Mesenchymal stem cell (in vitro differentiated cells and primary cell): Measurements from ENCODE around the gene SNX17.

Experiments
- DNase-seq: peaks from one replicate; pipeline ENCODE4 v3.0.0-alpha.2; 2013
- H2AFZ ChIP-seq: one replicate; pipeline ENCODE4 v1.6.1; 2013; ENCODE audit warnings: low read depth, mild to moderate bottlenecking, control low read depth, inconsistent platforms, low read length, moderate library complexity
- H2AK5ac ChIP-seq: 2 replicates; pipeline ENCODE4 v1.6.1; 2013; ENCODE audit warnings: low read length, moderate library complexity, mild to moderate bottlenecking, inconsistent platforms; ENCODE audit not compliant: severe bottlenecking
- H2BK120ac ChIP-seq: one replicate; pipeline ENCODE4 v1.6.1; 2013; ENCODE audit warnings: low read depth, mild to moderate bottlenecking, inconsistent platforms, low read length, moderate library complexity
- H2BK12ac ChIP-seq, 2 experiments: one replicate each; pipeline ENCODE4 v1.6.1; 2013; ENCODE audit warnings: inconsistent platforms in 2 of 2, low read length in 2 of 2, mild to moderate bottlenecking in 2 of 2, moderate library complexity in 2 of 2, control low read depth in 1 of 2
- H2BK15ac ChIP-seq: one replicate; pipeline ENCODE4 v1.6.1; 2013; ENCODE audit warnings: mild to moderate bottlenecking, low read depth, inconsistent platforms; ENCODE audit not compliant: poor library complexity, severe bottlenecking
- H2BK5ac ChIP-seq: 2 replicates; pipeline ENCODE4 v1.6.1; 2013; ENCODE audit warnings: low read depth, mild to moderate bottlenecking, low read length, control low read depth, inconsistent platforms; ENCODE audit not compliant: poor library complexity, severe bottlenecking
- H3K14ac ChIP-seq, 2 experiments: one replicate each; pipeline ENCODE4 v1.6.1; 2013; ENCODE audit warnings: inconsistent platforms in 2 of 2, low read length in 2 of 2, control low read depth in 1 of 2, mild to moderate bottlenecking in 1 of 2, moderate library complexity in 1 of 2
- H3K18ac ChIP-seq, 2 experiments: one replicate each; pipeline ENCODE4 v1.6.1; 2013; ENCODE audit warnings: inconsistent platforms in 2 of 2, low read length in 2 of 2, control low read depth in 1 of 2, low read depth in 1 of 2, mild to moderate bottlenecking in 1 of 2
- H3K23ac ChIP-seq, 2 experiments: one replicate each; pipeline ENCODE4 v1.6.1; 2013; ENCODE audit warnings: inconsistent platforms in 2 of 2, low read length in 2 of 2, mild to moderate bottlenecking in 2 of 2, moderate library complexity in 2 of 2, control low read depth in 1 of 2
- H3K27ac ChIP-seq: 2 replicates; pipeline ENCODE4 v1.5.1; 2013; ENCODE audit warnings: mild to moderate bottlenecking, moderate library complexity, low read length, control low read depth, inconsistent platforms; ENCODE audit not compliant: poor library complexity, severe bottlenecking
- H3K27me3 ChIP-seq, 2 experiments: 2 replicates each; pipeline versions ENCODE4 v1.6.1 to v1.7.0; 2013; ENCODE audit warnings: low read length in 2 of 2, mild to moderate bottlenecking in 2 of 2, moderate library complexity in 2 of 2, control low read depth in 1 of 2, inconsistent platforms in 1 of 2; ENCODE audit not compliant: control insufficient read depth in 1 of 2, insufficient read depth in 1 of 2
- H3K36me3 ChIP-seq, 2 experiments: 2 replicates each; pipeline versions ENCODE4 v1.6.1 to v1.7.0; 2013; ENCODE audit warnings: low read length in 2 of 2, control low read depth in 1 of 2, inconsistent platforms in 1 of 2, low read depth in 1 of 2, mild to moderate bottlenecking in 1 of 2; ENCODE audit not compliant: insufficient read depth in 2 of 2, control insufficient read depth in 1 of 2
- H3K4ac ChIP-seq, 2 experiments: one replicate each; pipeline ENCODE4 v1.6.1; 2013; ENCODE audit warnings: inconsistent platforms in 2 of 2, low read length in 2 of 2, mild to moderate bottlenecking in 2 of 2, moderate library complexity in 2 of 2, control low read depth in 1 of 2, low read depth in 1 of 2
- H3K4me1 ChIP-seq: 2 replicates; pipeline ENCODE4 v1.6.1; 2013; ENCODE audit warnings: low read depth, low read length, control low read depth; ENCODE audit not compliant: control insufficient read depth, insufficient read depth
- H3K4me2 ChIP-seq: 2 replicates; pipeline ENCODE4 v1.6.1; 2013; ENCODE audit warnings: low read length, mild to moderate bottlenecking, inconsistent platforms; ENCODE audit not compliant: poor library complexity, severe bottlenecking
- H3K4me3 ChIP-seq, 2 experiments: 2 replicates each; pipeline versions ENCODE4 v1.5.1 to v1.7.0; 2013; ENCODE audit warnings: low read length in 2 of 2, mild to moderate bottlenecking in 2 of 2, control low read depth in 1 of 2, low read depth in 1 of 2; ENCODE audit not compliant: insufficient read depth in 1 of 2
- H3K79me1 ChIP-seq: replicated peaks from 2 replicates; pipeline ENCODE4 v1.6.1; 2013; ENCODE audit warnings: mild to moderate bottlenecking, control low read depth, low read length, inconsistent platforms; ENCODE audit not compliant: poor library complexity, severe bottlenecking
- H3K9ac ChIP-seq: 2 replicates; pipeline ENCODE4 v1.7.0; 2013; ENCODE audit warnings: mild to moderate bottlenecking, low read length, moderate library complexity
- H3K9me3 ChIP-seq: 2 replicates; pipeline ENCODE4 v1.7.0; 2013; ENCODE audit warnings: mild to moderate bottlenecking, low read length; ENCODE audit not compliant: control insufficient read depth
- H4K8ac ChIP-seq: one replicate; pipeline ENCODE4 v1.6.1; 2013; ENCODE audit warnings: inconsistent platforms, mild to moderate bottlenecking, low read length, moderate library complexity
- H4K91ac ChIP-seq: one replicate; pipeline ENCODE4 v1.6.1; 2013; ENCODE audit warnings: mild to moderate bottlenecking, low read length, inconsistent platforms
- WGBS: methylation state at CpG from one replicate; pipeline ENCODE4 v1.1.7; 2013; ENCODE audit warnings: mixed read lengths; 5-methylcytosine and 5-hydroxymethylcytosine counted together

SNX17 gene

GRCh38 chr2:27378096-27378808, 7.8 kb downstream of the SNX17 start:
- WGBS = 94% methylated on average over 29 of the region's 29 CpGs
- Histone ChIP-seq H3K18ac (no peak overlapping the region), H2AFZ (no peak overlapping the region), H3K4me3 (no peak overlapping the region), H3K79me1 (peaks cover 28% of the 10 kb centered on the region), H3K9ac (peak overlapping the region; percentile 17), H3K27ac (no peak overlapping the region), H3K9me3 (no peaks in the 10 kb centered on the region), H3K36me3 (peaks cover 74% of the 10 kb centered on the region in 2 experiments), H2BK5ac (no peak overlapping the region), H3K14ac (no peak overlapping the region), H4K8ac (no peak overlapping the region), H3K4me2 (no peak overlapping the region), H2AK5ac (no peak overlapping the region), H3K23ac (no peak overlapping the region), H2BK15ac (no peak overlapping the region), H4K91ac (peak overlapping the region; percentile 71), H3K4me1 (peaks cover 23% of the 10 kb centered on the region), H3K27me3 (no peaks in the 10 kb centered on the region), H2BK120ac (no peak overlapping the region), H3K4ac (no peak overlapping the region), H2BK12ac (no peak overlapping the region)
- no peak for DNase-seq

DNA sequence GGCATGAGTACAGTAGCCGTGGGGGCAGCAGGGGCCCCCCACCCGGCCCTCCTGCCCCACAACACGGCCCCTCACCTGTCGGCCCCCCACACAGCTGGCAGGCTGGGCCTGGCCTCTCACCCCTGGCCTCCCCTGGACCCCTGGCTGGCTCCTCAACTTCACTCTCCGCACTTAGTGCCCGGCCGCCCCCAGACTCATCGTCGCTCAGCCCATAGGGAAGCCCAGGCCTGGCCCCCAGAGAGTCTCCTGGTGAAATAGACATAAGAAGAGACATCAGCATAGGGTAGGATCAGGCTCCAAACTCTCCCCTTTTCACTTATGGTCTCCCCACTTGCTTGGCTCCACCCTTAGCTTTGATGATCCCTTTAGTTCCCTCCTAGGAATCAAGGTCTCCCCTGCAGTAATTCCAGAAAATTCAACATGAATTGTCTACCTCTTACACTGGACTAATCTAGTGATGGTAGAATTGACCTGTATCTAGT, 8.4 kb downstream of the SNX17 start:
- Histone ChIP-seq H2AFZ (no peak overlapping the region), H4K8ac (no peak overlapping the region), H3K27me3 (no peaks in the 10 kb centered on the region), H3K9me3 (no peaks in the 10 kb centered on the region), H2BK12ac (no peak overlapping the region), H3K9ac (peak overlapping the region; percentile 99), H3K79me1 (peaks cover 25% of the 10 kb centered on the region), H2BK120ac (no peak overlapping the region), H3K18ac (no peak overlapping the region), H3K23ac (no peak overlapping the region), H3K4me1 (peaks cover 21% of the 10 kb centered on the region), H2BK5ac (no peak overlapping the region), H3K4me3 (peak overlapping the region in 1 of 2 experiments; percentile 95), H3K14ac (no peak overlapping the region), H3K4ac (no peak overlapping the region), H4K91ac (peak overlapping the region; percentile 71), H3K27ac (peak overlapping the region; percentile 11), H3K36me3 (peaks cover 72 to 74% of the 10 kb centered on the region in 2 experiments), H2BK15ac (no peak overlapping the region), H3K4me2 (no peak overlapping the region), H2AK5ac (no peak overlapping the region)
- no peak for DNase-seq
- WGBS = 93% methylated on average over 9 of the region's 9 CpGs

GRCh38 chr2:27379383-27379835, 9.0 kb downstream of the SNX17 start:
- H3K14ac ChIP-seq = no peak overlapping the region
- no peak overlapping the region for H2BK15ac ChIP-seq
- H3K36me3 ChIP-seq = peaks cover 71 to 74% of the 10 kb centered on the region in 2 experiments
- peak overlapping the region; percentile 67 for H3K27ac ChIP-seq
- no peak overlapping the region for H2AK5ac ChIP-seq
- H3K4me3 ChIP-seq = peak overlapping the region in 1 of 2 experiments; percentile 95
- no peak for DNase-seq
- no peak overlapping the region for H2AFZ ChIP-seq
- no peak overlapping the region for H2BK12ac ChIP-seq
- H2BK120ac ChIP-seq = no peak overlapping the region
- H3K27me3 ChIP-seq = no peaks in the 10 kb centered on the region
- H3K9me3 ChIP-seq = no peaks in the 10 kb centered on the region
- no peak overlapping the region for H2BK5ac ChIP-seq
- H3K9ac ChIP-seq = peak overlapping the region; percentile 99
- H3K4me1 ChIP-seq = peaks cover 21% of the 10 kb centered on the region
- no peak overlapping the region for H4K8ac ChIP-seq
- H4K91ac ChIP-seq = no peak overlapping the region
- WGBS = no CpG with 5 or more reads among the region's 2 CpGs
- H3K4ac ChIP-seq = peak overlapping the region in 1 of 2 experiments; percentile 70
- peak overlapping the region; percentile 77 for H3K4me2 ChIP-seq
- H3K79me1 ChIP-seq = peaks cover 21% of the 10 kb centered on the region
- no peak overlapping the region for H3K23ac ChIP-seq
- no peak overlapping the region for H3K18ac ChIP-seq

- Histone ChIP-seq H2BK12ac (no peak overlapping the region), H4K91ac (peak overlapping the region; percentile 77), H3K4me3 (peak overlapping the region; percentile 76 to 95), H2BK15ac (peak overlapping the region; percentile 61), H3K4ac (peak overlapping the region; percentile 33 to 70), H3K9me3 (no peaks in the 10 kb centered on the region), H3K14ac (peak overlapping the region in 1 of 2 experiments; percentile 64), H2AK5ac (peak overlapping the region; percentile 43), H3K4me1 (peaks cover 21% of the 10 kb centered on the region), H3K27ac (peak overlapping the region; percentile 67), H3K4me2 (peak overlapping the region; percentile 77), H3K9ac (peak overlapping the region; percentile 99), H3K27me3 (no peaks in the 10 kb centered on the region), H3K79me1 (peaks cover 21% of the 10 kb centered on the region), H4K8ac (peak overlapping the region; percentile 82), H2BK5ac (no peak overlapping the region), H3K23ac (peak overlapping the region in 1 of 2 experiments; percentile 70), H3K36me3 (peaks cover 71 to 74% of the 10 kb centered on the region in 2 experiments), H2AFZ (no peak overlapping the region), H3K18ac (peak overlapping the region; percentile 64 to 91), H2BK120ac (peak overlapping the region; percentile 92)
- DNase-seq = peak; percentile 82
- WGBS = under 1% methylated on average over 30 of the region's 35 CpGs
Measured at GRCh38 chr2:27379836-27380625, 9.6 kb downstream of the SNX17 start.
